HG03342 (cell line): ENCODE data around the gene ENOX1.

Experiments used
- ATAC-seq: cut with Tn5 transposase; IDR thresholded peaks from one replicate; pipeline ENCODE4 v1.9.1; 2021; ENCODE audit warnings: mild to moderate bottlenecking, moderate library complexity; ENCODE audit not compliant: unreplicated experiment

ENOX1 gene

GRCh38 chr13:43611281-43612273, 175.2 kb downstream of the ENOX1 start:
- ATAC-seq: no peak

- no peak for ATAC-seq
Observed at GRCh38 chr13:43608400-43609137, 178.2 kb downstream of the ENOX1 start.

DNA sequence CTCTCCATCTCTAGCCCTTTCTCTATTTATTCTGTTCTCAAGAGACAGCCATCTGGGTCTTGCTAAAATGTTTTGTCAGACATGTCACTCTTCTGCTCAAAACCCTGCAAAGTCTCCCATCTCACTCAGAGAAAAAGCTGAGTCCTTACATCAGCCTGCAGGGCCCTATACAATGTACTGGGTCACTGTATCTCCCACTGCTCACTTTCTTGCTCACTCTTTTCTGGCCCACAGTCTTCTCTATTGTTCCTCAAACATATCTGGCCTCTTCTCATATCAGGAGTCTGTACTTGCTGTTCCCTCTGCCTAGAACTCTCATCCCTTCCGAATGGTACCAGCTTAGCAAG, 189.2 kb downstream of the ENOX1 start:
- no peak for ATAC-seq

GRCh38 chr13:43596924-43597598, 189.7 kb downstream of the ENOX1 start:
- no peak for ATAC-seq

DNA sequence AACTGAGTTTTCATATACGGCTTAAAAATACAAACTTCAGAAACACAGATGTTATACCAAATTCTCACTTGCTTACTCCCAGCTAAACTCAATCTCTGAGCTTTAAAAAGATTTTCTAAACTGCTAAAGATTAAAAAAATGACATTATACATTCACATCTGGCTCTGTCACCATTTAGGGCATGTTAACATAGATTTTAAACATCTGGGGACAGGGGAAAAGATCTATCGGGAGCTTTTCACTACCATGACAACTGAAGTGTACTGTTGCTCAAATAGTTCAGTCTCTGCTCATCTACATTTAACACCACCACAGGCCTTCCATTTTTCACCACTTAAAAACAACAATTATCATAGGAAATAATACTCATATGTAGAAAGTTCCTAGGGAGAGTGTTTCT, 190.8 kb downstream of the ENOX1 start:
- ATAC-seq: no peak

- no peak for ATAC-seq
Observed at GRCh38 chr13:43587376-43587775, 199.4 kb downstream of the ENOX1 start.

DNA sequence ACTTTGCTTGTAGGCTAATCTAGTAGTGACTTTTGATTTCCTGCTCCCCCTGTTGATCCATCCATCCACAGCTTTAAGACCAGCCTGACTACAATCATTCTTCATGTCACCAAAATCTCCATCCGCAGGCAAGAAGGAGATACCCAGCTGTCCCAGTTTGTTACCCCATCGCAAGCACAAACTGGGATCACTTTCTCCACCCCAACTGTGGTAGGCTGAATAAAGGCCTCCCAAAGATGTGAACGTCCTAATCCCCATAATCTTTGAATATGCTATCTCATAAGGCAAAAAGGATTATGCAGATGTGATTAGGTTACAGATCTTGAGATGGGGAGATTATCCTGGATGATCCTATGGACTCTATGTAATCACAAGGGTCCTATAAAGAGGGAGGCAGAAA, 202.0 kb downstream of the ENOX1 start:
- no peak for ATAC-seq

DNA sequence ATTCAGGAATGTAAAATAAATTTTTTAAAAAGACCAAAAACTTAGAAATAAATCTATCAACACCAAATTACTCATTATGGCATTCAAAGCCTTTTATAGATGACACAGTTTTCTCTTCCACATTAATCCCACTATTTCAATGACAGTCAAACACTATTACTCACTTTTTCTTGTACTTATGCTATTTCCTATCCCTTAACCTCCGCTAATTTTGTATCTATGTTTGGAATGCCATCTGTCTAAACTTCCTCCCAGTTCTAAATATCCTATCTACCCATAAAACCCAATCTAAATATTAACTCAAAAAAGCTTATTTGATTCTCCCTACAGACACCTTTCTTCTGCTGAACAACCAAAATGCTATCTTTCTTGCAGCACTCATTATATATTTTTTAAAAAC, 203.5 kb downstream of the ENOX1 start:
- no peak for ATAC-seq

DNA sequence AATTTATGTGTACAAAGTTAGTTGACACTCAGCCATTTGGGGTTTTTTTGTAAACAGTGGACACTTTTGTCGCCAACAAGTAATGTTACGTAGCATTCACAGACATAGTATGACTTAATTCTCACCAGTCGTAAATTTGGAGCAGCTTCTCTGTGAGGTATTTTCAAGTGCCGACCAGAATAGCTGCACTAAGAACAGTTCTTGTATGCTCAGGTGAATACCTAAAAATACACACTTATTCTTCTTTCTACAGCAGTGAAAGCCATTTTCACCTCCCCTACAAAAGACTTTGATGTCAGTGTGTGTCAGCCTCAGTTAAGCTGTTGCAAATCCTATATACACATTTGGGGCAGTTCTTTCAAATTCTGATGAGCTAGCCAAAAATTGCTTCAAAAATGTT, 206.5 kb downstream of the ENOX1 start:
- no peak for ATAC-seq

- ATAC-seq: no peak
Observed at GRCh38 chr13:43579321-43579720, 207.5 kb downstream of the ENOX1 start.

DNA sequence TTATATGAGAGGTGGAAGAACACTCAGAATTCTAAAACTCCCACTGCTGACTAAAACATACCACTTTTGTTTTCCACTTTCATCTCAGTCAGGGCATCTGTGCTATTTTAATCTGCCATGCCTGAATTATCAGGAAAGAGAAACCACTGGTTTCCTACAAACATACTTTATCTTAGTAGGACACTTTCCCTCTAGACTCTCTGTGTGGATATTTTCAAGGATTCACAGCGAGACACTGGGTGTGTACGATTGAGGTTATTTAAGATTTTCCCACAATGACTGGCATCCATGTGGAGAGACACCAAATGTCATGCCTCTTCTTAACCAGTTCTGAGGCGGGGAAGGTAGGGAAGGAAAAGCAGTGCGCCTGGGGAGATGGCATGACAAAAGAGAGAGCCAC, 212.2 kb downstream of the ENOX1 start:
- no peak for ATAC-seq

GRCh38 chr13:43573802-43574514, 212.8 kb downstream of the ENOX1 start:
- no peak for ATAC-seq

DNA sequence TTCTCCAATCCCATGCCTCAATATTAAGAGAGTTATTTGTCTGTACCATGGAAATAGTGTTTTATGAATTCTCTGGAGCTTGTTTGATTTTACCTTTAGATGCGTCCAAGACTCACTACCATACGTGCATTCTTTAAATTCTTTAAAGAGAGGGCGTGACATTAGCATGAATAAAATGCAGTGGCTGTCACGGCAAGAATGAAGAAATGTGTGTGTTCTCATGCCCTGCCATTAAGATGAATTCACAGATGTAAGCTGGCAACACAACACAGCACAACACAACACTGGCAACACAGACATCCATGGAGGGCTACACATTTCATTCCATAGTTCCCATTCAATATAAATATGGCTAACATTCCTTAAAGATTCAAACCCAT, 213.4 kb downstream of the ENOX1 start:
- ATAC-seq: no peak

DNA sequence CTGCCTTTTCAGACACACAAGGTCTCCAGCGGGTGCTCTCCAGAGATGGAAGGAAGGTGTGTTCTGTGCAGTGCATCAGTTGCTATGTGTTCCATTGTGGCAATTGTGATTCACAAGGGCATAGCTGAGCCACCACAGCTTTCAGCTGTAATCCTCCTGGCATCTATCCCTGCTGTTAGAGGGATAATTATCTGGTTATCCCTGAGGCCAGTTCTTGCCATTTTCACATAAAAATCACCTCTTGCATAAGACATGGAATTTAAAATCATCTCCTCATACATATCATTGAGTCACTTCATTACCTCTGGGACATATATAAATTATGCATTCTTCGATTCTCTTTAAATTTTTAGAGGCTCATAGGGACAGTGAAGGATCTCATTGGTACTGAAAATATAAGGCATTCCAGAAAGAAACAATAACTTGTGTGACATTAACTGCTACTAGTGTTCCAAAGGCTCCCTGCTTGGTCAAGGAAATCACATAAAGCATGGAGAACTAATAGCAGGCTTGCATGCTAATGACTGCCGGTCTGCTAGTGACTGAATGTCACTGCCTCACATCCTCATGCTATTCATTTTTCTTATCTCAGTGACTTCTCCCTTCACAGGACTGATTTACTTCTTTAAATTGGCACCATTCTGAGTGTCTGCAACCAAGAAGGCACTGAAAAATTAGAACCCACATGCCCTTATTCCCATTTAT, 214.0 kb downstream of the ENOX1 start:
- no peak for ATAC-seq

DNA sequence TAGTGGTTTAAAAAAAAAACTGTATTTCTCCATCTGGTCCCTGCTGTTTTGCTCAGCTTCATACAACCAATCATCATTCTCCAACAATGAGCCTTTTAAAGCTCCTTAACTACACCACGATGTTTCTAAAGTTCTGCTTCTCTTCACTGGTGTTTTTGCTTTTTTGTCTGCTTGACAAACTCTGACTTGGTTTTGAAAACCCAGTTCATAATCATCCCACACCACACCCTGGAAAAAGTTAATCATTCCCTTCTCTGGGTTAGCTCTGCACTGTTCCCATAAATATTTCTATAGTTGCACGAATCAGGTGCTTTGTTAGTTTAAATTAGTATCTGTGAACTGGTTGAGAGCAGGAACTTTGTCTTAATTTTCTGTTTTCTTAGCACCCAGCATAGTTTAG, 217.1 kb downstream of the ENOX1 start:
- ATAC-seq: no peak

DNA sequence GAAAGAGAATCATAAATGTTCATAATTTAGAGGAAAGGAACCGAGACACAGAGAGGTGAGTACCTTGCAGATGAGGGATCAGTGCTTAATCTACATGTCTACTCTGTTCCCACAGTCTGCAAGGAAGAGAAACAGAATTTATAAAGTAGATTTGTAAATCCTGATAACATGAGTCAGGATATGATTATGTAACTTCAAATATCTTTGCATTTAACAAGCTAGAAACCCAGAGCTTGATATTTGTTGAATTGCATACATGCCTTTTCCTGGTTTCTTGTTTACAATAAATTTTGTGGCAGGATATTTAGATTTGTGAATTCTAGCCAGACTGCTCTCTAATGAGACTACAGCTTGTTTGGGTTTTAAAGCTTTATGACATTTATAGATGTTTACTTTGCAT, 219.2 kb downstream of the ENOX1 start:
- ATAC-seq: no peak

DNA sequence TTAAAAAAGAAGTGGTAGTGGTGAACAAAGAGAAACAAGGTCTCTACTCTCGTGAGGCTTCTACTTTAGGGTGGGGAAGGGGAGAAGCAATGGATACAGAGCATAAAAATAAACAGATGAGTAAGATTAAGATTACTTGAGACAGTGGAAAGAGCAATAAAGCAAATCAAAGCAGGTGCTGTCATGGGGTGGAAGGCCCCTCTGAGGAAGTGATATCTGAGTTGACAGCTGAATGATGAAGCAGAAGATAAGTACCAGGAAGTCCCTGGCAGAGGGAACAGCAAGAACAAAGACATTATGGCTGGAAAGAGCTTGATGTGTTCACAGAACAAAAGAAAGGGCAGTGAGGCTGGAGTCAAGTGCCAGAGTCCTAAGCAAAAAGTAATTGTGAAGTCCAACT, 221.8 kb downstream of the ENOX1 start:
- ATAC-seq: no peak

- no peak for ATAC-seq
Observed at GRCh38 chr13:43561081-43561480, 225.7 kb downstream of the ENOX1 start.

DNA sequence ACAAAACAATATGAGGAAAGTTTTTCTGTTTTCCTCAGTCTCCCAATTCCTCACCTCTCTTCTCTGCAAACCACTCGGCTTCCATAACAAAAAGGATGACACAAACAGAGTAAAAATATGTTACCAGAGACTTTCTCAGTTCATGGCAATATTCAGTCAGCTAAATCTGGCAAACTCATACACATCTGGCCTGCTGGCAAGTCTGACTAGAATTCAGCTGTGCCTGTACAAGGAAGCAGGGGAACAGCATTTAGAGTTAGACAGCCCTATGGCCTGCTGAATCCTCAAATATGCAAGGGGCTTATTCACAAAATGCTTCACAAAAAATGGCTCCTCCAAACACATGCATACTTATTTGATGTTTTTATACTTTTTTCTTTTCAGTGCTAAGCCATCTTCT, 227.8 kb downstream of the ENOX1 start:
- ATAC-seq: no peak

DNA sequence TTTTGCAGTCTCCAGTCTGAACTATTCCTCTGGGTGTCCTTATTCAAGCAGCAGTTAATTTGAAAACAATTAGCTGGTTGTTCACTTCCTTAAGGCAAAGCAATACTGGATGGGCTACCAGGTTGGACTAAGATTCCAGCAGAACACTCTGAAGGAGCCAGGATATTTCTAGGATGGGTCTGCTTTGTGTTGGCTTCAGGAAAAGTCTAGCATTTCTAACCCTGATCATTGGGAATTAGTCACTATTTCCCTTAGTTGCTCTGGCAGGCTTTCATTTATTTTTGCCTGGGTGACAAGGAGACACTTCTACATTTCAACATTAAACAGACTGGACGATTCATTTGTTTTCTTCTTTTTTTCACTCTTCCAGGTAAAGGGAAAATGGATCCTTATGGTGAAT, 228.4 kb downstream of the ENOX1 start:
- ATAC-seq: no peak
